ENCODE data around the gene TCL1A. TPM values are rescaled to one million over a fixed set of nuclear protein-coding genes. Genes with fewer than 3 reads are reported as not detected.

Gene TCL1A
- total and polyA plus RNA-seq, 4 donors = 0.21 to 5.0 (median 1.6) TPM

GRCh38 chr14:95679998-95680735 lies 33.8 kb downstream of the TCL1A start:
- Histone ChIP-seq H3K27me3 (ENCODE audit: control insufficient read depth in 3 of 3, insufficient read depth in 3 of 3, low read length in 2 of 3) (no peaks in the 10 kb centered on the region), H3K9me3 (ENCODE audit: control insufficient read depth in 4 of 4, insufficient read depth in 3 of 4, low read length in 3 of 4) (no peaks in the 10 kb centered on the region), H3K36me3 (ENCODE audit: control insufficient read depth in 4 of 4, insufficient read depth in 4 of 4, low read length in 4 of 4) (no peaks in the 10 kb centered on the region), H3K4me3 (no peak overlapping the region), H3K4me1 (ENCODE audit: control insufficient read depth in 5 of 5, insufficient read depth in 5 of 5, low read length in 5 of 5) (no peaks in the 10 kb centered on the region), H3K27ac (ENCODE audit: low read depth in 1 of 2, low read length in 1 of 2) (no peak overlapping the region), H3K9ac (ENCODE audit: insufficient read depth in 1 of 2, low read length in 2 of 2) (no peak overlapping the region)
- no peak for TF ChIP-seq CTCF (IDR thresholded peaks at IDR 0.05; ENCODE audit: control extremely low read depth, extremely low read depth)
- peak in 1 of 3 donors; percentile 14 for DNase-seq
- ATAC-seq (ENCODE audit: insufficient read depth, low FRiP score) = no peak
- WGBS, 2 donors = 23 to 40% methylated on average over 8 of the region's 8 CpGs

- Histone ChIP-seq H3K36me3 (ENCODE audit: control insufficient read depth in 4 of 4, insufficient read depth in 4 of 4, low read length in 4 of 4) (no peaks in the 10 kb centered on the region), H3K9ac (ENCODE audit: insufficient read depth in 1 of 2, low read length in 2 of 2) (no peak overlapping the region), H3K4me1 (ENCODE audit: control insufficient read depth in 5 of 5, insufficient read depth in 5 of 5, low read length in 5 of 5) (no peaks in the 10 kb centered on the region), H3K27me3 (ENCODE audit: control insufficient read depth in 3 of 3, insufficient read depth in 3 of 3, low read length in 2 of 3) (no peaks in the 10 kb centered on the region), H3K9me3 (ENCODE audit: control insufficient read depth in 4 of 4, insufficient read depth in 3 of 4, low read length in 3 of 4) (no peaks in the 10 kb centered on the region), H3K27ac (ENCODE audit: low read depth in 1 of 2, low read length in 1 of 2) (no peak overlapping the region), H3K4me3 (no peak overlapping the region)
- no peak for TF ChIP-seq CTCF (IDR thresholded peaks at IDR 0.05; ENCODE audit: control extremely low read depth, extremely low read depth)
- DNase-seq = peak in 1 of 3 donors; percentile 21
- ATAC-seq (ENCODE audit: insufficient read depth, low FRiP score) = no peak
- WGBS, 2 donors = 64 to 76% methylated on average over 4 of the region's 4 CpGs
These were observed 34.6 kb downstream of the TCL1A start for GRCh38 chr14:95679148-95679815.

- H3K9me3 ChIP-seq (ENCODE audit: control insufficient read depth in 4 of 4, insufficient read depth in 3 of 4, low read length in 3 of 4) = no peaks in the 10 kb centered on the region
- no peak for DNase-seq
- H3K9ac ChIP-seq (ENCODE audit: insufficient read depth in 1 of 2, low read length in 2 of 2) = no peak overlapping the region
- no peaks in the 10 kb centered on the region for H3K36me3 ChIP-seq (ENCODE audit: control insufficient read depth in 4 of 4, insufficient read depth in 4 of 4, low read length in 4 of 4)
- TF ChIP-seq CTCF (IDR thresholded peaks at IDR 0.05; ENCODE audit: control extremely low read depth, extremely low read depth) = no peak
- 76 to 85% methylated on average over 4 of the region's 4 CpGs for WGBS, 2 donors
- H3K4me3 ChIP-seq = no peak overlapping the region
- no peak overlapping the region for H3K27ac ChIP-seq (ENCODE audit: low read depth in 1 of 2, low read length in 1 of 2)
- no peak for ATAC-seq (ENCODE audit: insufficient read depth, low FRiP score)
- H3K27me3 ChIP-seq (ENCODE audit: control insufficient read depth in 3 of 3, insufficient read depth in 3 of 3, low read length in 2 of 3) = no peaks in the 10 kb centered on the region
- H3K4me1 ChIP-seq (ENCODE audit: control insufficient read depth in 5 of 5, insufficient read depth in 5 of 5, low read length in 5 of 5) = no peaks in the 10 kb centered on the region
These were observed 36.6 kb downstream of the TCL1A start for GRCh38 chr14:95677179-95677835.

All from lung (tissue), 12 donors.